Esophagus muscularis mucosa (tissue), 3 donors: ENCODE data around the gene PTPRK.

ENCODE experiments used
- CTCF ChIP-seq, 3 experiments: fragments of 200-600 bp in 2 of 3; fragments of 450-650 bp in 1 of 3; sonication (generic) in 2 of 3; IDR thresholded peaks; one replicate each; pipeline ENCODE4 v1.5.1; 2017 to 2019; ENCODE audit warnings: antibody characterized with exemption in 3 of 3, mild to moderate bottlenecking in 2 of 3, moderate library complexity in 1 of 3
- POLR2A ChIP-seq: fragments of 450-650 bp; IDR thresholded peaks from one replicate; pipeline ENCODE4 v1.6.1; 2017; ENCODE audit warnings: antibody characterized with exemption, moderate library complexity, mild to moderate bottlenecking, low read depth

GRCh38 chr6:128256095-128256494, 264.3 kb downstream of the PTPRK start:
- TF ChIP-seq POLR2A, result no peak
- TF ChIP-seq CTCF (IDR thresholded peaks at IDR 0.05), result no peak
